SKM-1 treated with dmso at 0.1 percent for 144 hours (cell line): ENCODE data around the gene DAAM1.

Experiments
- DNase-seq: peaks from one replicate; lab custom pipeline; 2025; ENCODE audit not compliant: unreplicated experiment; lab: John Stamatoyannopoulos, UW

DAAM1 gene

GRCh38 chr14:59187118-59187517 lies 1.3 kb upstream of the DAAM1 start:
- DNase-seq, result no peak

- no peak for DNase-seq
Observed at GRCh38 chr14:59187802-59188460, 536 bp upstream of the DAAM1 start.

- no peak for DNase-seq
Observed at GRCh38 chr14:59189091-59189785, 771 bp downstream of the DAAM1 start.

- peak; percentile 34 for DNase-seq
Observed at GRCh38 chr14:59189786-59190368, 1.4 kb downstream of the DAAM1 start.

GRCh38 chr14:59190372-59190771 lies 1.9 kb downstream of the DAAM1 start:
- DNase-seq, result no peak

GRCh38 chr14:59195912-59196311 lies 7.4 kb downstream of the DAAM1 start:
- DNase-seq, result no peak

- no peak for DNase-seq
Observed at GRCh38 chr14:59197695-59198262, 9.3 kb downstream of the DAAM1 start.

- no peak for DNase-seq
Observed at GRCh38 chr14:59199205-59199604, 10.7 kb downstream of the DAAM1 start.

- no peak for DNase-seq
Observed at GRCh38 chr14:59199614-59200013, 11.1 kb downstream of the DAAM1 start.

GRCh38 chr14:59200195-59200594 lies 11.7 kb downstream of the DAAM1 start:
- DNase-seq, result no peak

GRCh38 chr14:59202031-59202430 lies 13.6 kb downstream of the DAAM1 start:
- no peak for DNase-seq

GRCh38 chr14:59204305-59204704 lies 15.8 kb downstream of the DAAM1 start:
- no peak for DNase-seq

GRCh38 chr14:59206892-59207291 lies 18.4 kb downstream of the DAAM1 start:
- no peak for DNase-seq

- DNase-seq, result no peak
Observed at GRCh38 chr14:59207506-59207933, 19.1 kb downstream of the DAAM1 start.

- no peak for DNase-seq
Observed at GRCh38 chr14:59208224-59208814, 19.9 kb downstream of the DAAM1 start.

GRCh38 chr14:59208954-59209353 lies 20.5 kb downstream of the DAAM1 start:
- DNase-seq, result no peak

GRCh38 chr14:59210621-59211020 lies 22.2 kb downstream of the DAAM1 start:
- no peak for DNase-seq

GRCh38 chr14:59213368-59214315 lies 25.2 kb downstream of the DAAM1 start:
- DNase-seq, result no peak

- DNase-seq, result no peak
Observed at GRCh38 chr14:59214702-59215302, 26.3 kb downstream of the DAAM1 start.

- no peak for DNase-seq
Observed at GRCh38 chr14:59215322-59215721, 26.9 kb downstream of the DAAM1 start.
